ENCODE measurements around the gene COA3.

Gene COA3

DNA sequence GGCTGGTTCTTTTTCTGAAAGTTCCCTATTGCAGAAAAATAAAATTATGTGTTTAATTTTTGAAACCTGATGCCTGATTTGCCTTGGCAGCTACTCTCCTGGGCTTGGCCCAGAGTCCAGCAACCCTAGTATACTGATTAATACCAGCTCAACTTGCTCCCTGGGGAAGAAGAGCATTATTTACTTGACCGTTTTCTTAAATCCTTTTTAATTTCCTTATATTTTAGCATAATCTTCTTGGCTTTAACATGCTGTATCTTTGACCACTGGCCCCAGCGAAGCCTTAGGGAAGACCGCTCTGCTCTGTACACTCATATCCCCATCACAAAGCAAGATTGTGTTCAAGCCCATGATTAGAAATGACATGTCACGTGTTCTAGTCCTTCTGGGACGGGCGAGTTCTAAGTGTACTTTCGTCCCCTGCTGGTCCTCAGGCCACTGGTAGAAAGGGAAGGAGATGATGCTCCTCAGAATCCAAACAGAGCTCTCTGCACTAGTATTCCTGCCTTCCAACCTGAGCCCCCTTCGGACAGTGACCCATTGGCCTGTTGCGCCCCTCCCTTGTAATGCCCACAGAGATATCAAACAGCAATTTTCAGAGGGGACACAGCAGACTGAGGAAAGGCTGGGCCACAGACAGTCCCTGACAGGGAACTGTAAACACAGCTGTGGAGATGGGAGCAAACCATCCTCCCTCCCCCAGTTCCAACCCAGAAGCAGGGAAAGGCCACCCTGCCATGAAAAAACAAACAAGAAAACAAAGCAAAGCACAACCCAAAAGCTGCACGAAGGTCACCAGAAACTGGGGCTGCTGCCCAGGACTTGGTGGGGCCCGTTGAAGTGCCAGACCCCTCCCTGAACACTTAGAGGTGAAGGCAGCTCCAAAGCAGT lies 49.4 kb downstream of the COA3 start:
- DNase-seq = no peak

DNA sequence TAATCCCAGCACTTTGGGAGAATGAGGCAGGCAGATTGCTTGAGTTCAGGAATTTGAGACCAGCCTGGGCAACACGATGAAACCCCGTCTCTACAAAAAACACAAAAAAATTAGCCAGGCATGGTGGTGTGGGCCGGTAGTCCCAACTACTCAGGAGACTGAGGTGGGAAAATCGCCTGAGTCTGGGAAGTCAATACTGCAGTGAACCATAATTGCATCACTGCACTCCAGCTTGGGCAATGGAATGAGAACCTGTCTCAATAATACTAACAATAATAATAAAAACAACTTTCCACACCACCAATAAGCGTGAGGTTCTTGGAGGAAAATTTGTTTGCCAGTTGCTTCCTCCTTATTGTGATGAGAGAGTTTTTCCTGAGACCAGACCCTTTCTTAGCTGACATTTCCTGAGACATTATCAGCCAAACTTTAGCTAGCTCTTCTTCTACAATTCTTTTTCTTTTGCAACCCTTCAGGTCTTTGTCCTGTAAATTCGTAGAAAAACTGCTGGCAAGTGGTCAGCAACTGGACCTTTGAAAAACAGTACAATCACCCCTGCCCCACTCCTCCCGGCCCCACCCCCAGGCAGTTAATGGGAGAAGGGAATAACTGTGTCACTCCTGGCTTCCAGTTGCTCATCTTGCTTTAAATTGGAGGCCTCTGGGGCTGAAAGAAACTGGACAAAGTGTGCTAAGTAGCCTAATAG lies 50.1 kb downstream of the COA3 start:
- no peak for DNase-seq

All from stimulated activated CD4-positive, alpha-beta T cell treated with anti-CD3 and anti-CD28 coated beads, Interleukin-15, amount 100 ng/mL, for 24 hours (primary cell).